ENCODE measurements around the gene AP3B1. TPM values are rescaled to one million over a fixed set of nuclear protein-coding genes. Genes with fewer than 3 reads are reported as not detected.
"Not testable (repeated sequence)": the region's sequence is repeated elsewhere in the genome, so short reads cannot be mapped to it uniquely, and the experiment has no call there.

AP3B1 gene
- total and polyA plus RNA-seq, 3 donors from 2014 or later = 32.0 to 77.3 (median 74.0) TPM

DNA sequence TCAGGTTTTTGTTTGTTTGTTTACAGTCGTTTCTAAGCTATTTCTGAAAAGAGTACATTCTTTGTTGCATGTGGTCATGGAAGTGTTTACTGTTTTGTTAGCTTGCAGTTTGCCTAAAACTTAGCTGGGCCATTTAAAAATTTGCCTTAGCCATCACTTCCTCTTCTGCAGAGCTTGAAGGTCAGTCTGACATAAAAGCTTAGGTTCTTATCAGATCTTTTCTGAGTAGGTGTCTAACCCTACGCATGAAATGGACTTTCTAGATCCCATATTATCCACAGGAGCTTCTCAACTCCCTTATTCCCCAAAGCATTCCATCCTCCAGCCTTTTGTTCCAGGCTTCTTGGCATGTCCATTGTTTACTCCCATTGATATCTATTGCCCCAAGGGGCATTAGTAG is 90.3 kb downstream of the AP3B1 start:
- Histone ChIP-seq H3K4me3 (no peak overlapping the region), H3K9me3 (no peaks in the 10 kb centered on the region), H3K27me3 (no peaks in the 10 kb centered on the region), H3K4me1 (no peaks in the 10 kb centered on the region), H3K27ac (no peak overlapping the region), H3K36me3 (ENCODE audit: low read depth, missing control alignments) (no peaks in the 10 kb centered on the region)
- no peak for TF ChIP-seq POLR2A (IDR thresholded peaks at IDR 0.05)
- no peak for TF ChIP-seq CTCF (IDR thresholded peaks at IDR 0.05)
- intact Hi-C loops (cut with DNase I; ENCODE audit: low total_unique reads) = no loop called here
- WGBS, 2 donors = 64 to 80% methylated on average over 2 of the region's 2 CpGs
- DNase-seq = no peak

DNA sequence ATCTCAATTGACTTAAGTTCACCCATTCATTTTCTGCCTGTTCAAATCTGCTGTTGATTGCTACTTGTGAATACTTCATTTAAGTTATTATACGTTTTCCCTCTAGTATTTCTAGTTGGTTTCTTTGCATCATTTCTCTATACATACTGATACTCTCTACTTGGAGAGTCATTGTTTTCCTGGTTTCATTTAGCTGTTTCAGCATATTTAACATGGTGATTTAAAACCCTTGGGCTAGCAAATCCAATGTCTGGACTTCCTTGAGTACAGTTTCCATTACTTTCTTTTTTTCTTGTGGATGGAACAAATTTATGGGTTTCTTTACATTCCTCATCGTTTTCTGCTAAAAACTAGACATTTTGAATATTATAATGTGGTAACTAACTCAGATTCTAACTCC is 90.7 kb downstream of the AP3B1 start:
- Histone ChIP-seq H3K27ac (no peak overlapping the region), H3K9me3 (no peaks in the 10 kb centered on the region), H3K4me1 (no peaks in the 10 kb centered on the region), H3K4me3 (no peak overlapping the region), H3K36me3 (ENCODE audit: low read depth, missing control alignments) (no peaks in the 10 kb centered on the region), H3K27me3 (no peaks in the 10 kb centered on the region)
- DNase-seq = no peak
- intact Hi-C loops (cut with DNase I; ENCODE audit: low total_unique reads) = no loop called here
- TF ChIP-seq CTCF (IDR thresholded peaks at IDR 0.05) = no peak
- no peak for TF ChIP-seq POLR2A (IDR thresholded peaks at IDR 0.05)
- 85 to 95% methylated on average over 2 of the region's 2 CpGs for WGBS, 2 donors

GRCh38 chr5:78190402-78190801 is 104.1 kb downstream of the AP3B1 start:
- intact Hi-C loops (cut with DNase I; ENCODE audit: low total_unique reads) = no loop called here
- 85 to 98% methylated on average over 1 of the region's 1 CpG for WGBS, 2 donors
- no peak for TF ChIP-seq POLR2A (IDR thresholded peaks at IDR 0.05)
- Histone ChIP-seq H3K27ac (no peak overlapping the region), H3K4me1 (no peaks in the 10 kb centered on the region), H3K9me3 (no peaks in the 10 kb centered on the region), H3K4me3 (no peak overlapping the region), H3K36me3 (ENCODE audit: low read depth, missing control alignments) (no peaks in the 10 kb centered on the region), H3K27me3 (no peaks in the 10 kb centered on the region)
- DNase-seq = no peak

DNA sequence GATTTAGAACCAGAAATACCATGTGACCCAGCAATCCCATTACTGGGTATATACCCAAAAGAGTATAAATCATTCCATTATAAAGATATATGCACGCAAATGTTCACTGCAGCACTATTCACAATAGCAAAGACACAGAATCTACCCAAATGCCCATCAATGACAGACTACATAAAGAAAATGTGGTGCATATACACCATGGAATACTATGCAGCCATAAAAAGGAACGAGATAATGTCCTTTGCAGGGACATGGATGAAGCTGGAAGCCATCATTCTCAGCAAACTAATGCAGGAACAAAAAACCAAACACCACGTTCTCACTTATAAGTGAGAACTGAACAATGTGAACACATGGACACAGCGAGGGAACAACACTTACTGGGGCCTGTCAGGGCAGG is 105.8 kb downstream of the AP3B1 start:
- H3K4me3 ChIP-seq; H3K9me3 ChIP-seq; H3K36me3 ChIP-seq (ENCODE audit: low read depth, missing control alignments); H3K27ac ChIP-seq; H3K4me1 ChIP-seq; DNase-seq; intact Hi-C loops (cut with DNase I; ENCODE audit: low total_unique reads); H3K27me3 ChIP-seq: not testable (repeated sequence)
- WGBS, 2 donors = 94 to 98% methylated on average over 4 of the region's 4 CpGs

DNA sequence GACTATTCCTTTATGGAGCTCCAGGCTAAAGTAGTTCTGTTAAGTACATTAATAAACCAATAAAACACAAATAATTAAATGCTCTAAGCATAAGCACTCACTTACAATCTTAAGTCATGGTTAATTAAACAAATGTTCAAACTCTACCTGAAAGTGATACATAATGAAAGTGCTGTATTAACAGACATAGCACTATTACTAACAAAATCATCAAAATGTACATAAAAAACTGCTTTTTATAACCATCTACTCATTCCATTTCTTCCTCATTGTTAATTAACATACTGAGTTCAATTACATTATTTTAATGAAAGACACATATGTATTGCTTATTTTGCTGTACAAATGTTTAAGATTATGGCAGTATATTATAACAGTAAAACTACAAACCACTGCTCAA is 107.3 kb downstream of the AP3B1 start:
- intact Hi-C loops (cut with DNase I; ENCODE audit: low total_unique reads) = no loop called here
- DNase-seq = no peak
- no peaks in the 10 kb centered on the region for H3K4me1 ChIP-seq
- H3K4me3 ChIP-seq = no peak overlapping the region
- TF ChIP-seq POLR2A (IDR thresholded peaks at IDR 0.05) (no peak), CTCF (IDR thresholded peaks at IDR 0.05) (no peak)
- H3K27me3 ChIP-seq = no peaks in the 10 kb centered on the region
- no peak overlapping the region for H3K27ac ChIP-seq
- no peaks in the 10 kb centered on the region for H3K36me3 ChIP-seq (ENCODE audit: low read depth, missing control alignments)
- H3K9me3 ChIP-seq = no peaks in the 10 kb centered on the region

- DNase-seq = no peak
- no peak for TF ChIP-seq CTCF (IDR thresholded peaks at IDR 0.05)
- no peak for TF ChIP-seq POLR2A (IDR thresholded peaks at IDR 0.05)
- Histone ChIP-seq H3K4me1 (no peaks in the 10 kb centered on the region), H3K27me3 (no peaks in the 10 kb centered on the region), H3K4me3 (no peak overlapping the region), H3K36me3 (ENCODE audit: low read depth, missing control alignments) (no peaks in the 10 kb centered on the region), H3K27ac (no peak overlapping the region), H3K9me3 (no peaks in the 10 kb centered on the region)
- 82 to 93% methylated on average over 3 of the region's 3 CpGs for WGBS, 2 donors
- intact Hi-C loops (cut with DNase I; ENCODE audit: low total_unique reads) = no loop called here
These were observed 111.7 kb downstream of the AP3B1 start for GRCh38 chr5:78182838-78183237.

Measured in testis (tissue), 3 donors.